ENCODE results near the gene CPLX3.

The CPLX3 gene

DNA sequence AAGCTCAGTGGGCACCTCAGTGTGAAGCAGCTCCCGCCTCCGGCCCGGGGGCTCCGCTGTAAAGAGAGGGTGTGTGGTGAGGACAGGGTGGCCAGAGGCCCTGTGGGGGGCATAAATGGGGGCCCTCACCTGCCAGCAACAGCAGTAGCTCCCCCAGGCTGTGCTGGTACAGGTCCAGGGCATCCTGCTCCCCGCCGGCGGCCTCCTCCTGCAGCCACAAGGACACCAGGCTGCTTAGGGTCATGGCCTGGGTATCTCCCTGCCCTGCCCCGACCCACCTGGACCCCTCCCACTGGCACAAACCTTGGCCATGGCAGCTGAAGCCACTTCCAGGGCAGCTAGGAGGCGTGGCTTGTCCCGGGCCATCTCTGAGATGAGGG lies 11.7 kb downstream of the CPLX3 start:
- H4K20me1 ChIP-seq (ENCODE audit: insufficient read depth, low read length, poor library complexity, severe bottlenecking), result peaks cover 3% of the 10 kb centered on the region

DNA sequence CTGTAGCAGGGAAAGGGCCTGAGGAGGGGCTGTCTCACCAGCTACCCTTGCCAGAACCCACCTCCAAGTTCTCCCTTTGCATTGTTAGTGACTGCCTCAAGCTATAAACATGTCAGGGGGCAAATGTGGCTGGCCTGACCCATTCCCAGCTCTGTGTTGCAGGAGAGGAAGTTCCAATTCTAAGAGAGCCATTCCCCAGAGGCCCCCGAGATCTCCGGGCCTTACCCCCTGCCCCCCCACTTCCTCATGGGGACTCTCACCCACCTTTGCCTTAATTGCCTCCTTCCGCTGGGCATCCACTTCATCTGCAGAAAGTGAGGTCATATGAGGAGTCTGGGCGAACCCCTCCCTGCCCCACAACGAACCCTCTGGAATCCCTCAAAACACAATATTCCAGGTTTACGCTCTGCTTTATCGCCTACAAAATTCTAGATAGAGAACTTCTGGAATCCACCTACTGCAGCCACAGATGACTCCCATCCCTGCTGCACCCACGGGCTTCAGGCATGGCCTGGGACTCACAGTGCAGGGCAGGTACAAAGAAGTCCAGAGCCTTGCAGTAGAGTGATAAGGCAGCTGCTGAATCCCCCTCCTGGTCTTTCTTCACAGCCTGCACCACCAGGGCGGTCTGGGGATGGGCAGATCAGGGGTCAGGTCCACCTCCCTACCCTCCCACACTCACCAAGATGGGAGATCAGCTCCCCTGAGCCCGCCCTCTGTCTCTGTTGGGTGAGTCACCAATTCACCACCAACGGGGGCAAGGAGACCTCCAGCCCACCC lies 12.5 kb downstream of the CPLX3 start:
- Histone ChIP-seq H3K4me1 (ENCODE audit: insufficient read depth, low read length, poor library complexity, severe bottlenecking) (peaks cover 22% of the 10 kb centered on the region), H4K20me1 (ENCODE audit: insufficient read depth, low read length, poor library complexity, severe bottlenecking) (peaks cover 3% of the 10 kb centered on the region), H3K79me2 (ENCODE audit: insufficient read depth, low read length) (peaks cover 21% of the 10 kb centered on the region), H3K9ac (ENCODE audit: low read depth, low read length, poor library complexity, severe bottlenecking) (no peak overlapping the region), H3K36me3 (ENCODE audit: insufficient read depth, low read length) (no peaks in the 10 kb centered on the region), H2AFZ (ENCODE audit: low read length) (no peak overlapping the region), H3F3A (ENCODE audit: low read depth) (no peaks in the 10 kb centered on the region), H3K4me2 (ENCODE audit: low read depth, low read length, poor library complexity, severe bottlenecking) (no peak overlapping the region), H3K9me3 (ENCODE audit: insufficient read depth, low read depth, low read length) (no peaks in the 10 kb centered on the region), H3K9me2 (replicated peaks; ENCODE audit: low read depth, low read length) (no peaks in the 10 kb centered on the region), H3K27me3 (ENCODE audit: insufficient read depth, low read length, poor library complexity, severe bottlenecking) (no peaks in the 10 kb centered on the region), H3K4me3 (ENCODE audit: low read length, poor library complexity, severe bottlenecking) (no peak overlapping the region)
- TF ChIP-seq, protein P1, sequence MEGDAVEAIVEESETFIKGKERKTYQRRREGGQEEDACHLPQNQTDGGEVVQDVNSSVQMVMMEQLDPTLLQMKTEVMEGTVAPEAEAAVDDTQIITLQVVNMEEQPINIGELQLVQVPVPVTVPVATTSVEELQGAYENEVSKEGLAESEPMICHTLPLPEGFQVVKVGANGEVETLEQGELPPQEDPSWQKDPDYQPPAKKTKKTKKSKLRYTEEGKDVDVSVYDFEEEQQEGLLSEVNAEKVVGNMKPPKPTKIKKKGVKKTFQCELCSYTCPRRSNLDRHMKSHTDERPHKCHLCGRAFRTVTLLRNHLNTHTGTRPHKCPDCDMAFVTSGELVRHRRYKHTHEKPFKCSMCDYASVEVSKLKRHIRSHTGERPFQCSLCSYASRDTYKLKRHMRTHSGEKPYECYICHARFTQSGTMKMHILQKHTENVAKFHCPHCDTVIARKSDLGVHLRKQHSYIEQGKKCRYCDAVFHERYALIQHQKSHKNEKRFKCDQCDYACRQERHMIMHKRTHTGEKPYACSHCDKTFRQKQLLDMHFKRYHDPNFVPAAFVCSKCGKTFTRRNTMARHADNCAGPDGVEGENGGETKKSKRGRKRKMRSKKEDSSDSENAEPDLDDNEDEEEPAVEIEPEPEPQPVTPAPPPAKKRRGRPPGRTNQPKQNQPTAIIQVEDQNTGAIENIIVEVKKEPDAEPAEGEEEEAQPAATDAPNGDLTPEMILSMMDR (conservative IDR thresholded peaks at IDR 0.05; ENCODE audit: low read length), result no peak
- TF ChIP-seq EZH2phosphoT487 (IDR thresholded peaks at IDR 0.05; ENCODE audit: borderline replicate concordance), result no peak

More for the DNA sequence above, 11.7 kb downstream of the CPLX3 start:
- Histone ChIP-seq H2AFZ (ENCODE audit: low read length) (no peak overlapping the region), H3F3A (ENCODE audit: low read depth) (no peaks in the 10 kb centered on the region), H3K4me1 (ENCODE audit: insufficient read depth, low read length, poor library complexity, severe bottlenecking) (peaks cover 22% of the 10 kb centered on the region), H3K9ac (ENCODE audit: low read depth, low read length, poor library complexity, severe bottlenecking) (no peak overlapping the region), H3K27me3 (ENCODE audit: insufficient read depth, low read length, poor library complexity, severe bottlenecking) (no peaks in the 10 kb centered on the region), H3K79me2 (ENCODE audit: insufficient read depth, low read length) (peaks cover 21% of the 10 kb centered on the region), H3K4me2 (ENCODE audit: low read depth, low read length, poor library complexity, severe bottlenecking) (no peak overlapping the region), H3K36me3 (ENCODE audit: insufficient read depth, low read length) (no peaks in the 10 kb centered on the region), H3K9me3 (ENCODE audit: insufficient read depth, low read depth, low read length) (no peaks in the 10 kb centered on the region), H3K4me3 (ENCODE audit: low read length, poor library complexity, severe bottlenecking) (no peak overlapping the region), H3K9me2 (replicated peaks; ENCODE audit: low read depth, low read length) (no peaks in the 10 kb centered on the region)
- TF ChIP-seq EZH2phosphoT487 (IDR thresholded peaks at IDR 0.05; ENCODE audit: borderline replicate concordance), result no peak
- TF ChIP-seq, protein P1 (conservative IDR thresholded peaks at IDR 0.05; ENCODE audit: low read length), result no peak

DNA sequence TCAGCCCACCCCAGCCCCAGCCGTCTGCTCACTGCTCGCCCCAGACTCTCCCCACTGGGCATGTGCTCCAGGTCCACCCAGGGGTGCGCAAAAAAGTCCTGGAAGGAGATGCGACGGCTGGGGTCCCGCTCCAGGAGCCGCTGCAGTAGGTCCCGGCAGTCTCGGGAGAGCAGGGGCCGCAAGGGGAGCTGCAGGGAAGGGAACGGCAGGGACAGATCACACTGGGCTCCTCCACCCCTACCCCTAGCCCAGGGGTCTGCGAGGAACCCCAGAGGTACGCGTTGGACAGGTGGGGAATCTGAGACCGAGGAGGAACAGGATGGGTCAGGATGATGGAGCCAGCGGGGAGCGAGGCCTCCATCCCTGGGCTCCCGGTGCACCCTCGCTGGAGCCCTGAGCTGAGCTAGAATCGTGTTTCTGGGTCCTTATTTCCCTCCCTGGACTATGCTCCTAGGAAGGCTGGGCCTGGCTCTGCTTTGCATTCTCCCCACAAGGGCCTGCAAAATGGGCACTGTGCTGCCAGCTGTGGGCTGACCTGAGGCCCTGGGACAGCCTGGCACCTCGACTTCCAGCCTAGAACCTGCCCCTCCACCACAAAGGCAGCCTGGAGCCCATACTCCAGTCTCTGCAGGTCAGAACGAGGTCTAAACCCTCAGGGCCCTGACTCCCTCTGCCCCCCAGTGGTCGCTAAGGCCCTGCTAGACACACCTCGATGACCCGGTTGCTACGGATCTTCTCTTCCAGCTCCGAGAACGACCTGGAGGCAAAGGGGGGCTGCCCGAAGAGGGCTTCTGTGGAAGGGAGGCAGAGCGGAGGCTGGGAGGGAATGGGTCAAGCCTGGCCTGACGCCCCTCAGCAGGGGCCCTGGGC lies 13.3 kb downstream of the CPLX3 start:
- Histone ChIP-seq H3K4me3 (ENCODE audit: low read length, poor library complexity, severe bottlenecking) (no peak overlapping the region), H3K4me2 (ENCODE audit: low read depth, low read length, poor library complexity, severe bottlenecking) (no peak overlapping the region), H3K9me3 (ENCODE audit: insufficient read depth, low read depth, low read length) (no peaks in the 10 kb centered on the region), H3K36me3 (ENCODE audit: insufficient read depth, low read length) (peaks cover 3% of the 10 kb centered on the region; the same call in 1 of the 2 replicates), H3F3A (ENCODE audit: low read depth) (no peaks in the 10 kb centered on the region; the same call in 1 of the 2 replicates), H2AFZ (ENCODE audit: low read length) (no peak overlapping the region), H3K27me3 (ENCODE audit: insufficient read depth, low read length, poor library complexity, severe bottlenecking) (no peaks in the 10 kb centered on the region), H3K9me2 (replicated peaks; ENCODE audit: low read depth, low read length) (no peaks in the 10 kb centered on the region), H3K9ac (ENCODE audit: low read depth, low read length, poor library complexity, severe bottlenecking) (peak overlapping the region; percentile 5), H4K20me1 (ENCODE audit: insufficient read depth, low read length, poor library complexity, severe bottlenecking) (peaks cover 3% of the 10 kb centered on the region), H3K4me1 (ENCODE audit: insufficient read depth, low read length, poor library complexity, severe bottlenecking) (peaks cover 30% of the 10 kb centered on the region), H3K79me2 (ENCODE audit: insufficient read depth, low read length) (peaks cover 21% of the 10 kb centered on the region)
- TF ChIP-seq, protein P1 (conservative IDR thresholded peaks at IDR 0.05; ENCODE audit: low read length), result peak; percentile 34
- no peak for TF ChIP-seq EZH2phosphoT487 (IDR thresholded peaks at IDR 0.05; ENCODE audit: borderline replicate concordance)

Data from Loucy (cell line).